ENCODE data around the gene ADAM10.

Gene ADAM10

GRCh38 chr15:58715266-58715917, 34.1 kb downstream of the ADAM10 start:
- DNase-seq: no peak

GRCh38 chr15:58710701-58711100, 38.8 kb downstream of the ADAM10 start:
- no peak for DNase-seq

GRCh38 chr15:58707397-58707796, 42.1 kb downstream of the ADAM10 start:
- no peak for DNase-seq

- DNase-seq: no peak
These were observed 44.4 kb downstream of the ADAM10 start for GRCh38 chr15:58705105-58705504.

- no peak for DNase-seq
These were observed 45.2 kb downstream of the ADAM10 start for GRCh38 chr15:58704155-58704865.

- no peak for DNase-seq
These were observed 45.9 kb downstream of the ADAM10 start for GRCh38 chr15:58703610-58704009.

- DNase-seq: no peak
These were observed 47.3 kb downstream of the ADAM10 start for GRCh38 chr15:58702233-58702632.

GRCh38 chr15:58701376-58701775, 48.1 kb downstream of the ADAM10 start:
- no peak for DNase-seq

- DNase-seq: no peak
These were observed 49.7 kb downstream of the ADAM10 start for GRCh38 chr15:58699769-58700168.

GRCh38 chr15:58698887-58699641, 50.4 kb downstream of the ADAM10 start:
- DNase-seq: no peak

- DNase-seq: no peak
These were observed 52.3 kb downstream of the ADAM10 start for GRCh38 chr15:58697220-58697619.

- no peak for DNase-seq
These were observed 52.8 kb downstream of the ADAM10 start for GRCh38 chr15:58696738-58697137.

GRCh38 chr15:58694641-58695398, 54.7 kb downstream of the ADAM10 start:
- no peak for DNase-seq

GRCh38 chr15:58690703-58691102, 58.8 kb downstream of the ADAM10 start:
- DNase-seq: no peak

GRCh38 chr15:58689646-58690045, 59.9 kb downstream of the ADAM10 start:
- no peak for DNase-seq

GRCh38 chr15:58686286-58686685, 63.2 kb downstream of the ADAM10 start:
- no peak for DNase-seq

- DNase-seq: no peak
These were observed 64.8 kb downstream of the ADAM10 start for GRCh38 chr15:58684751-58685150.

- no peak for DNase-seq
These were observed 65.3 kb downstream of the ADAM10 start for GRCh38 chr15:58684036-58684710.

GRCh38 chr15:58682234-58682633, 67.3 kb downstream of the ADAM10 start:
- DNase-seq: no peak

GRCh38 chr15:58678683-58679082, 70.8 kb downstream of the ADAM10 start:
- DNase-seq: no peak

- no peak for DNase-seq
These were observed 72.1 kb downstream of the ADAM10 start for GRCh38 chr15:58677426-58677825.

- DNase-seq: no peak
These were observed 72.7 kb downstream of the ADAM10 start for GRCh38 chr15:58676766-58677165.

GRCh38 chr15:58671186-58671585, 78.3 kb downstream of the ADAM10 start:
- DNase-seq: no peak
